ENCODE data around the gene IL1F10. TPM values are rescaled to one million over a fixed set of nuclear protein-coding genes. Genes with fewer than 3 reads are reported as not detected.

Gene IL1F10
- total and polyA plus RNA-seq, 7 experiments from 2014 or later: not detected

- ATAC-seq (no peak), DNase-seq (peak in 1 of 9 donors; percentile 36)
- Mint-ChIP-seq H3K4me1 (peaks cover 0 to 21% (median 6%) of the 10 kb centered on the region in 7 donors), H3K36me3 (peaks cover 0 to 2% (median 0%) of the 10 kb centered on the region in 5 donors), H3K9me3 (peaks cover 0 to 1% (median 0%) of the 10 kb centered on the region in 11 donors), H3K4me3 (no peak overlapping the region), H3K27me3 (peaks cover 0 to 14% (median 0%) of the 10 kb centered on the region in 5 donors), H3K27ac (peak overlapping the region in 2 of 9 donors; percentile 29 to 52)
- intact Hi-C loops (cut with micrococcal nuclease): loop anchor here in 1 of 2 donors (5.0 kb wide), 1 partner anchor 35 kb away; no protein-coding TSS in a partner anchor
- H3K36me3 ChIP-seq (ENCODE audit: control insufficient read depth in 2 of 3, insufficient read depth in 3 of 3, low read length in 3 of 3): no peaks in the 10 kb centered on the region
- H3K27me3 ChIP-seq (ENCODE audit: control insufficient read depth in 2 of 2, insufficient read depth in 2 of 2, low read length in 2 of 2): no peaks in the 10 kb centered on the region
- POLR2A ChIA-PET: interaction anchor here (0.6 kb wide), 1 partner anchor 63 kb away, joined by 3 read pairs; no protein-coding TSS in a partner anchor
- no peak overlapping the region for H3K4me3 ChIP-seq (ENCODE audit: low read length)
- no peaks in the 10 kb centered on the region for H3K9me3 ChIP-seq (ENCODE audit: control insufficient read depth in 2 of 3, low read length in 3 of 3)
- peaks cover 7 to 19% of the 10 kb centered on the region in 2 donors for H3K4me1 ChIP-seq (ENCODE audit: control insufficient read depth in 2 of 2, insufficient read depth in 2 of 2, low read length in 2 of 2)
- H3K27ac ChIP-seq (ENCODE audit: low read depth, low read length): no peak overlapping the region
- CTCF ChIA-PET: interaction anchor here (0.6 to 0.9 kb wide), 3 partner anchors 33 to 86 kb away, joined by 3 to 6 read pairs (median 4); no protein-coding TSS in a partner anchor
Observed at GRCh38 chr2:113117541-113118262, 49.9 kb downstream of the IL1F10 start.

GRCh38 chr2:113118263-113118657 is 50.5 kb downstream of the IL1F10 start:
- peaks cover 0 to 21% (median 6%) of the 10 kb centered on the region in 7 donors for H3K4me1 Mint-ChIP-seq

GRCh38 chr2:113119111-113119510 is 51.3 kb downstream of the IL1F10 start:
- H3K27me3 ChIP-seq (ENCODE audit: control insufficient read depth in 2 of 2, insufficient read depth in 2 of 2, low read length in 2 of 2): no peaks in the 10 kb centered on the region
- Mint-ChIP-seq H3K36me3 (peaks cover 0 to 2% (median 0%) of the 10 kb centered on the region in 5 donors), H3K4me1 (peaks cover 0 to 27% (median 8%) of the 10 kb centered on the region in 7 donors), H3K27ac (no peak overlapping the region), H3K4me3 (no peak overlapping the region), H3K9me3 (peaks cover 0 to 3% (median 0%) of the 10 kb centered on the region in 11 donors), H3K27me3 (peaks cover 0 to 14% (median 0%) of the 10 kb centered on the region in 5 donors)
- ATAC-seq: no peak
- no peak for DNase-seq
- no peak overlapping the region for H3K4me3 ChIP-seq (ENCODE audit: low read length)
- H3K9me3 ChIP-seq (ENCODE audit: control insufficient read depth in 2 of 3, low read length in 3 of 3): no peaks in the 10 kb centered on the region
- POLR2A ChIA-PET: interaction anchor here (0.7 kb wide), 1 partner anchor 18 kb away, joined by 3 read pairs; no protein-coding TSS in a partner anchor
- no peaks in the 10 kb centered on the region for H3K36me3 ChIP-seq (ENCODE audit: control insufficient read depth in 2 of 3, insufficient read depth in 3 of 3, low read length in 3 of 3)
- intact Hi-C loops (cut with micrococcal nuclease): loop anchor here in 1 of 2 donors (5.0 kb wide), 1 partner anchor 37 kb away; no protein-coding TSS in a partner anchor
- CTCF ChIA-PET: no interaction called here
- H3K4me1 ChIP-seq (ENCODE audit: control insufficient read depth in 2 of 2, insufficient read depth in 2 of 2, low read length in 2 of 2): peaks cover 7 to 19% of the 10 kb centered on the region in 2 donors
- no peak overlapping the region for H3K27ac ChIP-seq (ENCODE audit: low read depth, low read length)

More at GRCh38 chr2:113118263-113118657, 50.5 kb downstream of the IL1F10 start:
- intact Hi-C loops (cut with micrococcal nuclease): loop anchor here in 1 of 2 donors (5.0 kb wide), 1 partner anchor 36 kb away; no protein-coding TSS in a partner anchor
- ATAC-seq: no peak
- Histone ChIP-seq H3K4me1 (ENCODE audit: control insufficient read depth in 2 of 2, insufficient read depth in 2 of 2, low read length in 2 of 2) (peaks cover 7 to 19% of the 10 kb centered on the region in 2 donors), H3K4me3 (ENCODE audit: low read length) (no peak overlapping the region), H3K9me3 (ENCODE audit: control insufficient read depth in 2 of 3, low read length in 3 of 3) (no peaks in the 10 kb centered on the region), H3K27ac (ENCODE audit: low read depth, low read length) (no peak overlapping the region), H3K27me3 (ENCODE audit: control insufficient read depth in 2 of 2, insufficient read depth in 2 of 2, low read length in 2 of 2) (no peaks in the 10 kb centered on the region), H3K36me3 (ENCODE audit: control insufficient read depth in 2 of 3, insufficient read depth in 3 of 3, low read length in 3 of 3) (no peaks in the 10 kb centered on the region)
- ChIA-PET CTCF (interaction anchor here (0.6 kb wide), 2 partner anchors 34 to 50 kb away, joined by 4 to 6 read pairs; no protein-coding TSS in a partner anchor), POLR2A (interaction anchor here (0.6 kb wide), 1 partner anchor 63 kb away, joined by 3 read pairs; no protein-coding TSS in a partner anchor)
- no peak for DNase-seq
- no peak overlapping the region for H3K27ac Mint-ChIP-seq
- H3K36me3 Mint-ChIP-seq: peaks cover 0 to 2% (median 0%) of the 10 kb centered on the region in 5 donors
- peaks cover 0 to 1% (median 0%) of the 10 kb centered on the region in 11 donors for H3K9me3 Mint-ChIP-seq
- H3K27me3 Mint-ChIP-seq: peaks cover 0 to 14% (median 0%) of the 10 kb centered on the region in 5 donors
- no peak overlapping the region for H3K4me3 Mint-ChIP-seq

DNA sequence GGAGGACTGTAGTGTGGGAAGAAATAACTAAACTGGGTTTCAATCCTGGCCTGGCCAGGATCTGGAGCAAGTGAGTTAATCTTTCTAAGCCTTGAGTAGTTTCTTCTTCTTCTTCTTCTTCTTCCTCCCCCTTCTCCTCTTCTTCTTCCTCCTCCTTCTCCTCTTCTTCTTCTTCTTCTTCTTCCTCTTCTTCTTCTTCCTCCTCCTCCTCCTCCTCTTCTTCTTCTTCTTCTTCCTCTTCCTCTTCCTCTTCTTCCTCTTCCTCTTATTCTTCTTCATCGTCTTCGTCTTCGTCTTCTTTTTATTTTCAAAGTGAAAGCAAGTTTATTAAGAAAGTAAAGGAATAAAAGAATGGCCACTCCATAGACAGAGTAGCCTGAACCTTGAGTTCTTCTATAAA is 53.1 kb downstream of the IL1F10 start:
- Histone ChIP-seq H3K27ac (ENCODE audit: low read depth, low read length) (no peak overlapping the region), H3K4me1 (ENCODE audit: control insufficient read depth in 2 of 2, insufficient read depth in 2 of 2, low read length in 2 of 2) (peaks cover 6 to 12% of the 10 kb centered on the region in 2 donors), H3K27me3 (ENCODE audit: control insufficient read depth in 2 of 2, insufficient read depth in 2 of 2, low read length in 2 of 2) (no peaks in the 10 kb centered on the region), H3K4me3 (ENCODE audit: low read length) (no peak overlapping the region), H3K36me3 (ENCODE audit: control insufficient read depth in 2 of 3, insufficient read depth in 3 of 3, low read length in 3 of 3) (no peaks in the 10 kb centered on the region), H3K9me3 (ENCODE audit: control insufficient read depth in 2 of 3, low read length in 3 of 3) (no peaks in the 10 kb centered on the region)
- ATAC-seq: no peak
- ChIA-PET CTCF (interaction anchor here (0.8 kb wide), 1 partner anchor 10 kb away, joined by 3 read pairs; no protein-coding TSS in a partner anchor), POLR2A (no interaction called here)
- DNase-seq: no peak
- Mint-ChIP-seq H3K4me3 (no peak overlapping the region), H3K4me1 (peaks cover 0 to 39% (median 8%) of the 10 kb centered on the region in 7 donors), H3K27ac (peak overlapping the region in 1 of 9 donors; percentile 28), H3K27me3 (peaks cover 0 to 14% (median 4%) of the 10 kb centered on the region in 5 donors), H3K36me3 (peaks cover 0 to 2% (median 0%) of the 10 kb centered on the region in 5 donors), H3K9me3 (peaks cover 0 to 4% (median 0%) of the 10 kb centered on the region in 11 donors)
- intact Hi-C loops (cut with micrococcal nuclease): no loop called here

- no peak overlapping the region for H3K27ac ChIP-seq (ENCODE audit: low read depth, low read length)
- peaks cover 0 to 29% (median 7%) of the 10 kb centered on the region in 7 donors for H3K4me1 Mint-ChIP-seq
- no peak overlapping the region for H3K4me3 ChIP-seq (ENCODE audit: low read length)
- peaks cover 0 to 14% (median 4%) of the 10 kb centered on the region in 5 donors for H3K27me3 Mint-ChIP-seq
- no peaks in the 10 kb centered on the region for H3K4me1 ChIP-seq (ENCODE audit: control insufficient read depth in 2 of 2, insufficient read depth in 2 of 2, low read length in 2 of 2)
- ChIA-PET CTCF (no interaction called here), POLR2A (no interaction called here)
- H3K9me3 Mint-ChIP-seq: peaks cover 0 to 4% (median 0%) of the 10 kb centered on the region in 11 donors
- intact Hi-C loops (cut with micrococcal nuclease): no loop called here
- no peaks in the 10 kb centered on the region for H3K9me3 ChIP-seq (ENCODE audit: control insufficient read depth in 2 of 3, low read length in 3 of 3)
- no peak for ATAC-seq
- no peaks in the 10 kb centered on the region for H3K27me3 ChIP-seq (ENCODE audit: control insufficient read depth in 2 of 2, insufficient read depth in 2 of 2, low read length in 2 of 2)
- no peak overlapping the region for H3K4me3 Mint-ChIP-seq
- DNase-seq: no peak
- no peak overlapping the region for H3K27ac Mint-ChIP-seq
- H3K36me3 ChIP-seq (ENCODE audit: control insufficient read depth in 2 of 3, insufficient read depth in 3 of 3, low read length in 3 of 3): no peaks in the 10 kb centered on the region
- H3K36me3 Mint-ChIP-seq: peaks cover 0 to 2% (median 0%) of the 10 kb centered on the region in 5 donors
Observed at GRCh38 chr2:113122364-113122763, 54.6 kb downstream of the IL1F10 start.

GRCh38 chr2:113123726-113124125 is 56.0 kb downstream of the IL1F10 start:
- Mint-ChIP-seq H3K27me3 (peaks cover 0 to 14% (median 0%) of the 10 kb centered on the region in 5 donors), H3K36me3 (peaks cover 0 to 2% (median 0%) of the 10 kb centered on the region in 5 donors), H3K27ac (no peak overlapping the region), H3K9me3 (peaks cover 0 to 4% (median 0%) of the 10 kb centered on the region in 11 donors), H3K4me3 (no peak overlapping the region), H3K4me1 (peaks cover 0 to 25% (median 5%) of the 10 kb centered on the region in 7 donors)
- no peaks in the 10 kb centered on the region for H3K36me3 ChIP-seq (ENCODE audit: control insufficient read depth in 2 of 3, insufficient read depth in 3 of 3, low read length in 3 of 3)
- no peak overlapping the region for H3K4me3 ChIP-seq (ENCODE audit: low read length)
- no peaks in the 10 kb centered on the region for H3K9me3 ChIP-seq (ENCODE audit: control insufficient read depth in 2 of 3, low read length in 3 of 3)
- no peak overlapping the region for H3K27ac ChIP-seq (ENCODE audit: low read depth, low read length)
- H3K27me3 ChIP-seq (ENCODE audit: control insufficient read depth in 2 of 2, insufficient read depth in 2 of 2, low read length in 2 of 2): no peaks in the 10 kb centered on the region
- DNase-seq (no peak), ATAC-seq (peak; percentile 50)
- intact Hi-C loops (cut with micrococcal nuclease): no loop called here
- H3K4me1 ChIP-seq (ENCODE audit: control insufficient read depth in 2 of 2, insufficient read depth in 2 of 2, low read length in 2 of 2): no peaks in the 10 kb centered on the region
- CTCF ChIA-PET: no interaction called here
- POLR2A ChIA-PET: no interaction called here
